Stimulated activated CD8-positive, alpha-beta memory T cell treated with anti-CD3 and anti-CD28 coated beads, Interleukin-2, amount 100 ng/mL, for 1 hour (primary cell): Measurements from ENCODE around the gene PSME2.
A peak's percentile ranks its signal among the peaks of the same experiment; 100 is the strongest.

Experiments
- DNase-seq, 2 donors: peaks; one replicate each; pipeline ENCODE4 v3.0.0-alpha.2; 2020; ENCODE audit warnings: low read depth in 2 of 2

The PSME2 gene

GRCh38 chr14:24135834-24136683 lies 10.4 kb downstream of the PSME2 start, which contains the start of gene PSME1:
TSS of gene PSME1 (plus strand) at chr14:24136194. CDS start at chr14:24136263, 69 bp downstream.
- DNase-seq = peak; percentile 89 to 92

GRCh38 chr14:24135584-24135833 lies 10.9 kb downstream of the PSME2 start:
- DNase-seq = no peak

GRCh38 chr14:24133735-24134134 lies 12.7 kb downstream of the PSME2 start:
- DNase-seq = no peak

- no peak for DNase-seq
These were observed 13.4 kb downstream of the PSME2 start for GRCh38 chr14:24132976-24133375.

GRCh38 chr14:24132061-24132685 lies 14.2 kb downstream of the PSME2 start:
- no peak for DNase-seq

GRCh38 chr14:24131549-24131966 lies 14.9 kb downstream of the PSME2 start:
- DNase-seq = no peak

- no peak for DNase-seq
These were observed 15.5 kb downstream of the PSME2 start for GRCh38 chr14:24130717-24131548.

GRCh38 chr14:24130380-24130716 lies 16.1 kb downstream of the PSME2 start, which contains the start of gene FITM1:
TSS of gene FITM1 (plus strand) at chr14:24130659. CDS start at chr14:24131564, 905 bp downstream.
- no peak for DNase-seq

- DNase-seq = no peak
These were observed 16.9 kb downstream of the PSME2 start for GRCh38 chr14:24129410-24129998.

- DNase-seq = no peak
These were observed 18.7 kb downstream of the PSME2 start for GRCh38 chr14:24127673-24128072.

- no peak for DNase-seq
These were observed 19.5 kb downstream of the PSME2 start for GRCh38 chr14:24126939-24127338.

- no peak for DNase-seq
These were observed 22.7 kb downstream of the PSME2 start for GRCh38 chr14:24123424-24124417.

- no peak for DNase-seq
These were observed 23.5 kb downstream of the PSME2 start for GRCh38 chr14:24122898-24123297.

GRCh38 chr14:24122416-24122815 lies 24.0 kb downstream of the PSME2 start:
- DNase-seq = no peak

- no peak for DNase-seq
These were observed 25.2 kb downstream of the PSME2 start for GRCh38 chr14:24121210-24121609.

GRCh38 chr14:24119691-24120090 lies 26.7 kb downstream of the PSME2 start:
- no peak for DNase-seq

- DNase-seq = no peak
These were observed 29.2 kb downstream of the PSME2 start for GRCh38 chr14:24117179-24117578.

- DNase-seq = no peak
These were observed 30.1 kb downstream of the PSME2 start for GRCh38 chr14:24116128-24116814.

GRCh38 chr14:24115422-24116127 lies 30.8 kb downstream of the PSME2 start:
- no peak for DNase-seq
